Measurements from ENCODE around the gene HSD17B4. TPM values are rescaled to one million over a fixed set of nuclear protein-coding genes. Genes with fewer than 3 reads are reported as not detected.

The HSD17B4 gene
- total and polyA plus RNA-seq, 9 of the 15 experiments (the other 6 are each of a cell fraction or from before 2014, with no cell fraction given), result 50.6 to 187 (median 94.6) TPM

DNA sequence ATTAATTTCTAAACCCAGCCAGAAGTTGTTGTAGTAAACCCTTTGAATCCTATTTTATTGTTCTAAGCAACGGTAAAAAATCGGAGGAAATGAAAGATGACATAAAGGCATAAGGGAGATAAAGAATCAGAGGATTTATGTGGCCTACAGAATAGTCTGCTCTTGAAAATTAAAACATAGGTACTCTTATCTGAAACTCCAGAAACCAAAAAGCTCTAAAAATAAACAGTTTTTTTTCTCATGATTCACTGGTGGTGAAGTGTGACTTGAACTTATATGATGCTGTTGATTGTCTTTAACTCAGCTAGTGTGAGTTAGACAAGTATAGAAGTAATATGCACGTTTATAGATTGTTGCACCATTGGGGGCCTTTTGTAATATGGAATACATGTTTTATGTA lies 80.3 kb downstream of the HSD17B4 start (continued):
- TF ChIP-seq HES1 (IDR thresholded peaks at IDR 0.05; ENCODE audit: low read depth) (no peak), HDAC3 (IDR thresholded peaks at IDR 0.05; ENCODE audit: borderline replicate concordance, partially characterized antibody) (peak; percentile 47), FOXJ3 (CRISPR knock-in tag; IDR thresholded peaks at IDR 0.05) (no peak), ZNF696 (CRISPR knock-in tag; conservative IDR thresholded peaks at IDR 0.05) (no peak), SNRNP70 (optimal IDR thresholded peaks at IDR 0.05; ENCODE audit: low read depth, low read length) (no peak), HLTF (IDR thresholded peaks at IDR 0.05) (no peak), CBFA2T3 (IDR thresholded peaks at IDR 0.05) (peak; percentile 84), NBN (IDR thresholded peaks at IDR 0.05; ENCODE audit: low read depth) (peak; percentile 22; the same call in 1 of the 2 replicates), CREB1 (IDR thresholded peaks at IDR 0.05) (peak; percentile 11; the same call in 1 of the 2 replicates), CREB1 (CRISPR knock-in tag; IDR thresholded peaks at IDR 0.05) (no peak), SOX6 (IDR thresholded peaks at IDR 0.05) (peak; percentile 73), SMARCE1 (IDR thresholded peaks at IDR 0.05) (peak; percentile 78), ARID1B (IDR thresholded peaks at IDR 0.05) (peak; percentile 89), CBFA2T2 (conservative IDR thresholded peaks at IDR 0.05) (peak; percentile 62), FOSL1 (tag; conservative IDR thresholded peaks at IDR 0.05) (peak; percentile 73), PML (IDR thresholded peaks at IDR 0.05; ENCODE audit: low read length) (0 out of 2 replicates have a peak, but pooled peaks have one; percentile 25), RBM22 (IDR thresholded peaks at IDR 0.05; ENCODE audit: low read depth, low read length, poor library complexity, severe bottlenecking) (no peak), ATF2 (CRISPR knock-in tag; IDR thresholded peaks at IDR 0.05) (no peak), JUND (IDR thresholded peaks at IDR 0.05; ENCODE audit: borderline replicate concordance, low read depth, low read length) (peak; percentile 28; the same call in 1 of the 2 replicates), JUND (tag; IDR thresholded peaks at IDR 0.05; ENCODE audit: borderline replicate concordance, low read depth, low read length) (peak; percentile 36; the same call in 1 of the 3 replicates), HINFP (tag; conservative IDR thresholded peaks at IDR 0.05; ENCODE audit: low read depth) (no peak), SMARCA4 (IDR thresholded peaks at IDR 0.05) (peak; percentile 83), HMG20B (CRISPR knock-in tag; IDR thresholded peaks at IDR 0.05) (no peak), MEF2A (IDR thresholded peaks at IDR 0.05; ENCODE audit: control insufficient read depth, low read depth, low read length) (peak; percentile 91)
- TF ChIP-seq, protein P1, sequence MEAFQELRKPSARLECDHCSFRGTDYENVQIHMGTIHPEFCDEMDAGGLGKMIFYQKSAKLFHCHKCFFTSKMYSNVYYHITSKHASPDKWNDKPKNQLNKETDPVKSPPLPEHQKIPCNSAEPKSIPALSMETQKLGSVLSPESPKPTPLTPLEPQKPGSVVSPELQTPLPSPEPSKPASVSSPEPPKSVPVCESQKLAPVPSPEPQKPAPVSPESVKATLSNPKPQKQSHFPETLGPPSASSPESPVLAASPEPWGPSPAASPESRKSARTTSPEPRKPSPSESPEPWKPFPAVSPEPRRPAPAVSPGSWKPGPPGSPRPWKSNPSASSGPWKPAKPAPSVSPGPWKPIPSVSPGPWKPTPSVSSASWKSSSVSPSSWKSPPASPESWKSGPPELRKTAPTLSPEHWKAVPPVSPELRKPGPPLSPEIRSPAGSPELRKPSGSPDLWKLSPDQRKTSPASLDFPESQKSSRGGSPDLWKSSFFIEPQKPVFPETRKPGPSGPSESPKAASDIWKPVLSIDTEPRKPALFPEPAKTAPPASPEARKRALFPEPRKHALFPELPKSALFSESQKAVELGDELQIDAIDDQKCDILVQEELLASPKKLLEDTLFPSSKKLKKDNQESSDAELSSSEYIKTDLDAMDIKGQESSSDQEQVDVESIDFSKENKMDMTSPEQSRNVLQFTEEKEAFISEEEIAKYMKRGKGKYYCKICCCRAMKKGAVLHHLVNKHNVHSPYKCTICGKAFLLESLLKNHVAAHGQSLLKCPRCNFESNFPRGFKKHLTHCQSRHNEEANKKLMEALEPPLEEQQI (IDR thresholded peaks at IDR 0.05), result 0 out of 2 replicates have a peak, but pooled peaks have one; percentile 55
